ENCODE results near the gene MPND.
A peak's percentile ranks its signal among the peaks of the same experiment; 100 is the strongest.

The MPND gene

GRCh38 chr19:4390567-4391305 lies 47.4 kb downstream of the MPND start:
- TF ChIP-seq CTCF (IDR thresholded peaks at IDR 0.05; ENCODE audit: unreplicated experiment in 3 of 3), result no peak
- H3K4me1 Mint-ChIP-seq, result peaks cover 67% of the 10 kb centered on the region
- H3K36me3 Mint-ChIP-seq (ENCODE audit: low read depth), result peaks cover 10% of the 10 kb centered on the region
- peak overlapping the region; percentile 87 to 96 (median 95) for H3K27ac Mint-ChIP-seq
- H3K27me3 Mint-ChIP-seq (ENCODE audit: low read depth), result no peaks in the 10 kb centered on the region
- peak overlapping the region; percentile 39 to 63 (median 45) for H3K4me3 Mint-ChIP-seq
- H3K9me3 Mint-ChIP-seq, result no peaks in the 10 kb centered on the region

GRCh38 chr19:4391306-4391693 lies 47.9 kb downstream of the MPND start:
- Mint-ChIP-seq H3K4me3 (peak overlapping the region in 1 of 3 experiments; percentile 63), H3K27me3 (ENCODE audit: low read depth) (no peaks in the 10 kb centered on the region), H3K36me3 (ENCODE audit: low read depth) (peaks cover 10% of the 10 kb centered on the region), H3K27ac (peak overlapping the region; percentile 87 to 96 (median 95)), H3K4me1 (peaks cover 61% of the 10 kb centered on the region), H3K9me3 (no peaks in the 10 kb centered on the region)
- TF ChIP-seq CTCF (IDR thresholded peaks at IDR 0.05; ENCODE audit: unreplicated experiment in 3 of 3), result no peak

GRCh38 chr19:4391701-4392483 lies 48.5 kb downstream of the MPND start:
- Mint-ChIP-seq H3K27me3 (ENCODE audit: low read depth) (no peaks in the 10 kb centered on the region), H3K9me3 (no peaks in the 10 kb centered on the region), H3K4me1 (peaks cover 66% of the 10 kb centered on the region), H3K36me3 (ENCODE audit: low read depth) (peaks cover 15% of the 10 kb centered on the region), H3K4me3 (peak overlapping the region in 2 of 3 experiments; percentile 12 to 19), H3K27ac (peak overlapping the region; percentile 87 to 96 (median 95))
- TF ChIP-seq CTCF (IDR thresholded peaks at IDR 0.05; ENCODE audit: unreplicated experiment in 3 of 3), result no peak

GRCh38 chr19:4393947-4394590 lies 50.7 kb downstream of the MPND start:
- Mint-ChIP-seq H3K4me3 (peak overlapping the region; percentile 2 to 32 (median 8)), H3K27ac (peak overlapping the region; percentile 53 to 82 (median 71))
- TF ChIP-seq CTCF (IDR thresholded peaks at IDR 0.05; ENCODE audit: unreplicated experiment in 3 of 3), result no peak

GRCh38 chr19:4396949-4397783 lies 53.8 kb downstream of the MPND start:
- H3K27ac Mint-ChIP-seq, result peak overlapping the region in 2 of 3 experiments; percentile 9 to 34
- H3K9me3 Mint-ChIP-seq, result no peaks in the 10 kb centered on the region
- H3K4me3 Mint-ChIP-seq, result peak overlapping the region; percentile 29 to 79 (median 43)
- H3K4me1 Mint-ChIP-seq, result peaks cover 54% of the 10 kb centered on the region
- peaks cover 17% of the 10 kb centered on the region for H3K36me3 Mint-ChIP-seq (ENCODE audit: low read depth)
- H3K27me3 Mint-ChIP-seq (ENCODE audit: low read depth), result no peaks in the 10 kb centered on the region
- no peak for TF ChIP-seq CTCF (IDR thresholded peaks at IDR 0.05; ENCODE audit: unreplicated experiment in 3 of 3)

More at GRCh38 chr19:4393947-4394590, 50.7 kb downstream of the MPND start:
- H3K27me3 Mint-ChIP-seq (ENCODE audit: low read depth), result no peaks in the 10 kb centered on the region
- H3K4me1 Mint-ChIP-seq, result peaks cover 64% of the 10 kb centered on the region
- no peaks in the 10 kb centered on the region for H3K9me3 Mint-ChIP-seq
- peaks cover 17% of the 10 kb centered on the region for H3K36me3 Mint-ChIP-seq (ENCODE audit: low read depth)
